Measurements from ENCODE around the gene MYO15A.
"Not testable (repeated sequence)": the region's sequence is repeated elsewhere in the genome, so short reads cannot be mapped to it uniquely, and the experiment has no call there.

DNA sequence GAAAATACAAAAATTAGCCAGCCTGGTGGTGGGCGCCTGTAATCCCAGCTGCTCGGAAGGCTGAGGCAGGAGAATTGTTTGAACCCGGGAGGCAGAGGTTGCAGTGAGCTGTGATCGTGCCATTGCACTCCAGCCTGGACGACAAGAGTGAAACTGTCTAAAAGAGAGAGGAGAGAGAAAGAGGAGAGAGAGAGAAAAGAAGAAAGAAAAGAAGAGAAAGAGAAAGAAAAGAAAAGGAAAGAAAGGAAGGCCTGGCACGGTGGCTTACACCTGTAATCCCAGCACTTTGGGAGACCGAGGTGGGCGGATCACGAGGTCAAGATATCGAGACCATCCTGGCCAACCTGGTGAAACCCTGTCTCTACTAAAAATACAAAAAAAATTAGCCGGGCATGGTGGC is 108.3 kb downstream of the MYO15A start:
- TF ChIP-seq, protein P1, sequence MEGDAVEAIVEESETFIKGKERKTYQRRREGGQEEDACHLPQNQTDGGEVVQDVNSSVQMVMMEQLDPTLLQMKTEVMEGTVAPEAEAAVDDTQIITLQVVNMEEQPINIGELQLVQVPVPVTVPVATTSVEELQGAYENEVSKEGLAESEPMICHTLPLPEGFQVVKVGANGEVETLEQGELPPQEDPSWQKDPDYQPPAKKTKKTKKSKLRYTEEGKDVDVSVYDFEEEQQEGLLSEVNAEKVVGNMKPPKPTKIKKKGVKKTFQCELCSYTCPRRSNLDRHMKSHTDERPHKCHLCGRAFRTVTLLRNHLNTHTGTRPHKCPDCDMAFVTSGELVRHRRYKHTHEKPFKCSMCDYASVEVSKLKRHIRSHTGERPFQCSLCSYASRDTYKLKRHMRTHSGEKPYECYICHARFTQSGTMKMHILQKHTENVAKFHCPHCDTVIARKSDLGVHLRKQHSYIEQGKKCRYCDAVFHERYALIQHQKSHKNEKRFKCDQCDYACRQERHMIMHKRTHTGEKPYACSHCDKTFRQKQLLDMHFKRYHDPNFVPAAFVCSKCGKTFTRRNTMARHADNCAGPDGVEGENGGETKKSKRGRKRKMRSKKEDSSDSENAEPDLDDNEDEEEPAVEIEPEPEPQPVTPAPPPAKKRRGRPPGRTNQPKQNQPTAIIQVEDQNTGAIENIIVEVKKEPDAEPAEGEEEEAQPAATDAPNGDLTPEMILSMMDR (conservative IDR thresholded peaks at IDR 0.05; ENCODE audit: low read length), result not testable (repeated sequence)
- TF ChIP-seq EZH2phosphoT487 (IDR thresholded peaks at IDR 0.05; ENCODE audit: borderline replicate concordance), result not testable (repeated sequence)

Data from Loucy (cell line).